ACC112 (cell line): ENCODE data around the gene ADCK1.
"Not testable (repeated sequence)": the region's sequence is repeated elsewhere in the genome, so short reads cannot be mapped to it uniquely, and the experiment has no call there.

ENCODE experiments used
- H2AFZ ChIP-seq: fragments of 200-600 bp; sonication (generic); one replicate; pipeline ENCODE4 v1.6.0; 2017; ENCODE audit warnings: antibody characterized with exemption, low read length; ENCODE audit not compliant: unreplicated experiment
- H3K27ac ChIP-seq: fragments of 200-600 bp; sonication (generic); 2 replicates; pipeline ENCODE4 v1.5.1; 2014; ENCODE audit warnings: low read depth, mild to moderate bottlenecking, antibody characterized with exemption, low read length, moderate library complexity
- H3K27me3 ChIP-seq: fragments of 200-600 bp; sonication (generic); 2 replicates; pipeline ENCODE4 v1.6.1; 2014; ENCODE audit warnings: mild to moderate bottlenecking, antibody characterized with exemption, low read length, moderate library complexity, mixed read lengths; ENCODE audit not compliant: insufficient read depth
- H3K36me3 ChIP-seq: fragments of 200-600 bp; sonication (generic); 2 replicates; pipeline ENCODE4 v1.6.1; 2016; ENCODE audit warnings: mild to moderate bottlenecking, antibody characterized with exemption, low read length, moderate library complexity, mixed read lengths; ENCODE audit not compliant: insufficient read depth
- H3K4me1 ChIP-seq: fragments of 200-600 bp; sonication (generic); one replicate; pipeline ENCODE4 v1.6.1; 2016; ENCODE audit warnings: low read length, mixed read lengths; ENCODE audit not compliant: insufficient read depth, unreplicated experiment, control insufficient read depth
- H3K4me3 ChIP-seq: fragments of 200-600 bp; sonication (generic); 2 replicates; pipeline ENCODE4 v1.5.1; 2014; ENCODE audit warnings: mild to moderate bottlenecking, low read depth, low read length
- H3K79me2 ChIP-seq: fragments of 200-600 bp; sonication (generic); one replicate; pipeline ENCODE4 v1.6.0; 2016; ENCODE audit warnings: low read length; ENCODE audit not compliant: control insufficient read depth, unreplicated experiment, insufficient read depth

ADCK1 gene

DNA sequence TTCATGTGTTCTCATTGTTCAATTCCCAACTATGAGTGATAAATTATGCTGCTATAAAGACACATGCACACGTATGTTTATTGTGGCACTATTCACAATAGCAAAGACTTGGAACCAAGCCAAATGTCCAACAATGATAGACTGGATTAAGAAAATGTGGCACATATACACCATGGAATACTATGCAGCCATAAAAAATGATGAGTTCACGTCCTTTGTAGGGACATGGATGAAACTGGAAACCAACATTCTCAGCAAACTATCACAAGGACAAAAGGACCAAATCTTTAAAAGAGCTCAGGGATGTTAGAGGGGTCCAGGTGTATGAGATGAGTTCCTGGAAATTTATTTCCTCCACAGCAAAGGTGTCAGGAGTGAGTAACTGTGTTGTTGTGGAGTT lies 115.5 kb downstream of the ADCK1 start:
- H3K79me2 ChIP-seq, H3K4me3 ChIP-seq, H3K27me3 ChIP-seq, H3K4me1 ChIP-seq, H2AFZ ChIP-seq, H3K36me3 ChIP-seq, H3K27ac ChIP-seq: not testable (repeated sequence)

GRCh38 chr14:77917491-77918201 lies 117.7 kb downstream of the ADCK1 start:
- Histone ChIP-seq H2AFZ (no peak overlapping the region), H3K4me1 (no peaks in the 10 kb centered on the region), H3K27ac (no peak overlapping the region), H3K79me2 (no peaks in the 10 kb centered on the region), H3K4me3 (no peak overlapping the region), H3K27me3 (no peaks in the 10 kb centered on the region), H3K36me3 (no peaks in the 10 kb centered on the region)

DNA sequence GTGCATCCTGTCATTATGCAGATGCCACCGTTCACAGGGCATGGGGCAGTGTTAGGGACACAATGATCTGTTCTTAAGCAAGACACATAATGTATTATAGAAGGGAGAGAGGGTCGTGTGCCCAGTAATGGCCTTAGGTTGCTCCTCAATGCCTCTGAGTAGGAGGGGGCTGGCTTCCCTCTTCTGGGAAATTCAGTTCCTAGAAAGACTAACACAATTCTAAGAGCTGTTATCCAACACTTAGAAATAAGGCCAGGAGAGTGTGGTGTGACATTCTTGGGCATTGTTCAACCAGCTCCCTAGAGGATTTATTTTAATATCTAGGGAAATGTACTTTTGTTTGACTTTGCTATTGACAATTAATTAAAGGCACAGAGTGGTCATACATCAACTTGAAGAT lies 118.5 kb downstream of the ADCK1 start:
- no peak overlapping the region for H3K27ac ChIP-seq
- H3K4me1 ChIP-seq, result no peaks in the 10 kb centered on the region

GRCh38 chr14:77920312-77920711 lies 120.4 kb downstream of the ADCK1 start:
- Histone ChIP-seq H3K27me3 (no peaks in the 10 kb centered on the region), H3K27ac (no peak overlapping the region), H3K36me3 (no peaks in the 10 kb centered on the region), H3K4me3 (no peak overlapping the region), H3K4me1 (no peaks in the 10 kb centered on the region), H3K79me2 (no peaks in the 10 kb centered on the region), H2AFZ (no peak overlapping the region)

More for the DNA sequence above, 118.5 kb downstream of the ADCK1 start:
- Histone ChIP-seq H3K27me3 (no peaks in the 10 kb centered on the region), H3K79me2 (no peaks in the 10 kb centered on the region), H3K4me3 (no peak overlapping the region), H2AFZ (no peak overlapping the region), H3K36me3 (no peaks in the 10 kb centered on the region)

DNA sequence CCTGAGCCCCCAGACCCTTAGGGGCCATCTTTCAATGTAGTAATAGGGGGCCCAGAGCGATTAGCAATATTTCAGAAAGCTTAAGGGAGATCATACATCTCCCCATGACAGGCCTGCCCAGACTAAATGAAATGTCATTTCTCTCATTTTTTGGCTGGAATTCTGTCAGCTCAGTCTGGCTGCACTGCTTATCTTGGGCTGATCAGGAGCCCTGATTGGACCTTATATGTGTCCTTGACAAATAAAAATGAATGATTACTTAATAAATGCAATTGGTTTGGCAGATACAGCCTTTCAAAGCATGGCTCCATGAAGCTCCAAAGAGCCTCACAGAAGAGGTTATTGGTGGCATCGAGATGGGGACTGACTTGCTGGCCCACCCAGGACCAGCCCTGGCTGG lies 121.9 kb downstream of the ADCK1 start:
- Histone ChIP-seq H2AFZ (no peak overlapping the region), H3K4me1 (no peaks in the 10 kb centered on the region), H3K79me2 (no peaks in the 10 kb centered on the region), H3K27ac (no peak overlapping the region), H3K27me3 (no peaks in the 10 kb centered on the region), H3K36me3 (no peaks in the 10 kb centered on the region), H3K4me3 (no peak overlapping the region)

GRCh38 chr14:77923131-77923936 lies 123.4 kb downstream of the ADCK1 start:
- no peak overlapping the region for H3K27ac ChIP-seq
- H2AFZ ChIP-seq, result no peak overlapping the region

GRCh38 chr14:77924141-77924948 lies 124.4 kb downstream of the ADCK1 start:
- H2AFZ ChIP-seq, result no peak overlapping the region
- H3K36me3 ChIP-seq, result no peaks in the 10 kb centered on the region
- no peak overlapping the region for H3K27ac ChIP-seq
- H3K27me3 ChIP-seq, result no peaks in the 10 kb centered on the region
- H3K79me2 ChIP-seq, result no peaks in the 10 kb centered on the region
- H3K4me1 ChIP-seq, result no peaks in the 10 kb centered on the region
- H3K4me3 ChIP-seq, result no peak overlapping the region

More at GRCh38 chr14:77923131-77923936, 123.4 kb downstream of the ADCK1 start:
- Histone ChIP-seq H3K36me3 (no peaks in the 10 kb centered on the region), H3K4me3 (no peak overlapping the region), H3K4me1 (no peaks in the 10 kb centered on the region), H3K79me2 (no peaks in the 10 kb centered on the region), H3K27me3 (no peaks in the 10 kb centered on the region)

DNA sequence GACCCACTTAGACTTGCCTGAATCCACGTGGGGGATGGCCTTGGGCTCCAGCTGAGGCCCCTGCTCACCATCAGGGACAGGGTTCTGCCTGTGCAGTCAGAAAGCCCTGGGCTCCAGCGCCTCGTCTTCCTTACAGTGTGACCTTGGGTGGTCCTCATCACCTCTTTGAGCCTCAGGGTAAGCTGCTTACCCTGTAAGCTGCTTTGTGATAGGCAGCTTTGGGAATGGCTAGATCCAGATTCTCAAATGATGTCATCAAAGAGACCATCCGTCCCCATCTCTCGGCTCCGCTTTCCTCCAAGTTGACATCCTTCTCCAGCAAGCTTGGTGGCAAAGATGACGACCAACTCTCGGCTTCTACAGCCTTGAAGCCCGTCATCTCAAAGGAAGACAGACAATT lies 127.0 kb downstream of the ADCK1 start:
- no peak overlapping the region for H3K27ac ChIP-seq
- H3K4me3 ChIP-seq, result no peak overlapping the region
- no peak overlapping the region for H2AFZ ChIP-seq
- no peaks in the 10 kb centered on the region for H3K27me3 ChIP-seq
- H3K36me3 ChIP-seq, result no peaks in the 10 kb centered on the region
- no peaks in the 10 kb centered on the region for H3K79me2 ChIP-seq
- H3K4me1 ChIP-seq, result no peaks in the 10 kb centered on the region

- H2AFZ ChIP-seq, result no peak overlapping the region
- no peaks in the 10 kb centered on the region for H3K4me1 ChIP-seq
- no peaks in the 10 kb centered on the region for H3K79me2 ChIP-seq
Observed at GRCh38 chr14:77931441-77931840, 131.5 kb downstream of the ADCK1 start.

GRCh38 chr14:77936138-77936639 lies 136.3 kb downstream of the ADCK1 start:
- 0 out of 2 replicates have a peak, but pooled peaks cover 4% of the 10 kb centered on the region for H3K36me3 ChIP-seq
- H2AFZ ChIP-seq, result no peak overlapping the region
- H3K4me3 ChIP-seq, result no peak overlapping the region
- no peaks in the 10 kb centered on the region for H3K79me2 ChIP-seq
- no peaks in the 10 kb centered on the region for H3K27me3 ChIP-seq
- H3K27ac ChIP-seq, result no peak overlapping the region
- H3K4me1 ChIP-seq, result no peaks in the 10 kb centered on the region

More at GRCh38 chr14:77931441-77931840, 131.5 kb downstream of the ADCK1 start:
- H3K27me3 ChIP-seq, result no peaks in the 10 kb centered on the region
- H3K36me3 ChIP-seq, result 0 out of 2 replicates have a peak, but pooled peaks cover 4% of the 10 kb centered on the region
- no peak overlapping the region for H3K27ac ChIP-seq
- H3K4me3 ChIP-seq, result no peak overlapping the region
